ENCODE results near the gene VENTX.
"Not testable (repeated sequence)": the region's sequence is repeated elsewhere in the genome, so short reads cannot be mapped to it uniquely, and the experiment has no call there.

VENTX gene

GRCh38 chr10:133259602-133259989 lies 21.9 kb downstream of the VENTX start:
- no peak for TF ChIP-seq CTCF (IDR thresholded peaks at IDR 0.05; ENCODE audit: extremely low read depth, missing control alignments)
- no peak for DNase-seq (ENCODE audit: low spot score)

- no peak for TF ChIP-seq CTCF (IDR thresholded peaks at IDR 0.05; ENCODE audit: extremely low read depth, missing control alignments)
- DNase-seq (ENCODE audit: low spot score): peak; percentile 79
These were observed 23.5 kb downstream of the VENTX start for GRCh38 chr10:133260895-133261725.

GRCh38 chr10:133261726-133262325 lies 24.2 kb downstream of the VENTX start:
- DNase-seq (ENCODE audit: low spot score): peak; percentile 98

GRCh38 chr10:133262696-133263095 lies 25.0 kb downstream of the VENTX start:
- TF ChIP-seq CTCF (IDR thresholded peaks at IDR 0.05; ENCODE audit: extremely low read depth, missing control alignments): no peak
- DNase-seq (ENCODE audit: low spot score): no peak

More at GRCh38 chr10:133261726-133262325, 24.2 kb downstream of the VENTX start:
- TF ChIP-seq CTCF (IDR thresholded peaks at IDR 0.05; ENCODE audit: extremely low read depth, missing control alignments): no peak

GRCh38 chr10:133263674-133264073 lies 26.0 kb downstream of the VENTX start:
- no peak for TF ChIP-seq CTCF (IDR thresholded peaks at IDR 0.05; ENCODE audit: extremely low read depth, missing control alignments)
- DNase-seq (ENCODE audit: low spot score): no peak

GRCh38 chr10:133264461-133264860 lies 26.8 kb downstream of the VENTX start:
- no peak for DNase-seq (ENCODE audit: low spot score)
- no peak for TF ChIP-seq CTCF (IDR thresholded peaks at IDR 0.05; ENCODE audit: extremely low read depth, missing control alignments)

- DNase-seq (ENCODE audit: low spot score): not testable (repeated sequence)
These were observed 27.4 kb downstream of the VENTX start for GRCh38 chr10:133265052-133265451.

Measured in GM20000 (cell line).